Astrocyte (in vitro differentiated cells and primary cell): Measurements from ENCODE around the gene CCDC78. TPM values are rescaled to one million over a fixed set of nuclear protein-coding genes. Genes with fewer than 3 reads are reported as not detected.

ENCODE experiments used
- DNase-seq: peaks from one replicate; pipeline ENCODE4 v3.0.0-alpha.2; 2010; ENCODE audit warnings: low read depth
- FAIRE-seq: peaks from 2 replicates; lab custom pipeline; 2011; peaks lifted over from hg19 to GRCh38; lab: Jason Lieb, UNC
- H2AFZ ChIP-seq: 2 replicates; pipeline ENCODE4 v1.6.0; 2012; ENCODE audit warnings: low read depth, low read length, inconsistent platforms
- H3K27ac ChIP-seq: 2 replicates; pipeline ENCODE4 v1.5.1; 2011; ENCODE audit warnings: low read depth, low read length, inconsistent platforms
- H3K27me3 ChIP-seq: 2 replicates; pipeline ENCODE4 v1.6.0; 2011; ENCODE audit warnings: low read length, inconsistent platforms; ENCODE audit not compliant: insufficient read depth
- H3K36me3 ChIP-seq: 2 replicates; pipeline ENCODE4 v1.5.1; 2011; ENCODE audit warnings: low read length, inconsistent platforms; ENCODE audit not compliant: insufficient read depth
- H3K4me1 ChIP-seq: 2 replicates; pipeline ENCODE4 v1.5.1; 2011; ENCODE audit warnings: low read length, inconsistent platforms; ENCODE audit not compliant: insufficient read depth
- H3K4me2 ChIP-seq: 2 replicates; pipeline ENCODE4 v1.6.0; 2012; ENCODE audit warnings: low read length, inconsistent platforms
- H3K4me3 ChIP-seq: 2 replicates; pipeline ENCODE4 v1.5.1; 2011; ENCODE audit warnings: low read depth, mild to moderate bottlenecking, low read length, inconsistent platforms; ENCODE audit not compliant: insufficient read depth
- H3K79me2 ChIP-seq: 2 replicates; pipeline ENCODE4 v1.6.0; 2012; ENCODE audit warnings: mild to moderate bottlenecking, low read length, inconsistent platforms; ENCODE audit not compliant: insufficient read depth
- H3K9ac ChIP-seq: 2 replicates; pipeline ENCODE4 v1.6.0; 2012; ENCODE audit warnings: mild to moderate bottlenecking, low read length, inconsistent platforms
- H3K9me3 ChIP-seq: 2 replicates; pipeline ENCODE4 v1.5.1; 2012; ENCODE audit warnings: low read depth, mild to moderate bottlenecking, low read length, inconsistent platforms; ENCODE audit not compliant: insufficient read depth
- H4K20me1 ChIP-seq: 2 replicates; pipeline ENCODE4 v1.6.0; 2012; ENCODE audit warnings: low read length, inconsistent platforms; ENCODE audit not compliant: insufficient read depth
- H3K27ac Mint-ChIP-seq: one replicate; pipeline ENCODE4 v1.8.0; 2021; ENCODE audit warnings: mild to moderate bottlenecking, mixed read lengths; ENCODE audit not compliant: unreplicated experiment
- H3K27me3 Mint-ChIP-seq: one replicate; pipeline ENCODE4 v1.8.0; 2021; ENCODE audit warnings: low read depth, mixed read lengths; ENCODE audit not compliant: unreplicated experiment
- H3K36me3 Mint-ChIP-seq: one replicate; pipeline ENCODE4 v1.8.0; 2021; ENCODE audit warnings: low read depth, mixed read lengths; ENCODE audit not compliant: unreplicated experiment
- H3K4me1 Mint-ChIP-seq: one replicate; pipeline ENCODE4 v1.8.0; 2021; ENCODE audit warnings: low read depth, mixed read lengths; ENCODE audit not compliant: unreplicated experiment
- H3K4me3 Mint-ChIP-seq: one replicate; pipeline ENCODE4 v1.8.0; 2021; ENCODE audit warnings: mild to moderate bottlenecking, moderate library complexity, mixed read lengths; ENCODE audit not compliant: unreplicated experiment
- H3K9me3 Mint-ChIP-seq: one replicate; pipeline ENCODE4 v1.8.0; 2021; ENCODE audit warnings: mild to moderate bottlenecking, mixed read lengths; ENCODE audit not compliant: unreplicated experiment
- EZH2 ChIP-seq: IDR thresholded peaks from 2 replicates; pipeline ENCODE4 v1.6.1; 2012; ENCODE audit warnings: mild to moderate bottlenecking, low read length, inconsistent platforms; ENCODE audit not compliant: insufficient read depth
- total RNA-seq: library from RNA; stranded (reverse); gene quantifications from 2 replicates; pipeline ENCODE4 v1.2.1, GENCODE V29; 2021
- TF ChIP-seq, protein P1 (sequence below): IDR thresholded peaks from 2 replicates; pipeline ENCODE4 v1.5.1; 2011; ENCODE audit warnings: low read depth, mild to moderate bottlenecking, inconsistent platforms, low read length, moderate library complexity; ENCODE audit not compliant: insufficient read depth

The CCDC78 gene
- total RNA-seq, 1 donor from 2014 or later, result 4.7 TPM

DNA sequence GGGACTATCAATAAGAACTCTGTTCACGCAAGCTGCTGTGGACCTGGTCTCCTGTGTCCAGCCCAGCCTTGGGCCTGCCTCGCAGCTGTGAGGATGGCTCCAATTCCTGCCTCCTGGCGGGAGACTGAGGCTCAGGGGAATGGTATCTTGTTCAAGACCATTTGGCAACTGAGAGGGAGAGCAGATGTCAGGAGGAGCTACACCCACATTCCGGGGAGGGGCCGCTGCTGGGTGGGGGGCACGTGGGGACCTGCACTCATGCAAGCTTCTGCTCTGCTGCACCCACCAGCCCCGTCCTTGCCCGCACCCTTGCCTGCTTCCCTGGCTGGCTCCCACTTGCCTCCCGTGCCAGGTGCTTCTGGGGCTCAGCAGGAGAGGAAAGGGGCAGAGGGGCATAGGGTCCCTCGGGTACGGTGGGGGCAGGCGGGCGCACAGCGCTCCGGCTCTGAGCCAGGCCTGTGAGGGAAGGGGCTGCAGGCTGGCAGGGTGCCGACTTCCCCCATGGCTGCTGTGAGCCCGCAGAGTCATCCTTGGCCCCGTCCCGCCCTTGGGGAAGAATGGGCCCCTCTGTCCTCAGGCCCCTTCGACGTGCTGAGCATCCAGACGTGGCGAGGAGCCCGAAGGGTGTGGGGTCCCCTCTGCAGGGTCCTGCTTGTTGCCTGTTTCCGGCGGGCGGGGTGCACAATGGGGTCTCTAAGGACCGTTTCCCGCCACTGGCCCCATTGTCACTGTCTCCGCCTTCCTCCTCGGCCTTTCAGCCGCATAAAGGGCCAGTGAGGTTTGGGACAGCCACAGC, 8.6 kb downstream of the CCDC78 start:
- DNase-seq, result no peak
- H3K4me1 ChIP-seq, result peaks cover 38% of the 10 kb centered on the region
- H3K79me2 ChIP-seq, result peaks cover 7% of the 10 kb centered on the region
- H3K4me3 ChIP-seq, result no peak overlapping the region
- no peaks in the 10 kb centered on the region for H3K9me3 ChIP-seq
- peaks cover 43% of the 10 kb centered on the region for H4K20me1 ChIP-seq
- H3K4me2 ChIP-seq, result no peak overlapping the region
- FAIRE-seq, result no peak
- H3K4me3 Mint-ChIP-seq, result no peak overlapping the region
- no peak overlapping the region for H2AFZ ChIP-seq
- TF ChIP-seq, protein P1, sequence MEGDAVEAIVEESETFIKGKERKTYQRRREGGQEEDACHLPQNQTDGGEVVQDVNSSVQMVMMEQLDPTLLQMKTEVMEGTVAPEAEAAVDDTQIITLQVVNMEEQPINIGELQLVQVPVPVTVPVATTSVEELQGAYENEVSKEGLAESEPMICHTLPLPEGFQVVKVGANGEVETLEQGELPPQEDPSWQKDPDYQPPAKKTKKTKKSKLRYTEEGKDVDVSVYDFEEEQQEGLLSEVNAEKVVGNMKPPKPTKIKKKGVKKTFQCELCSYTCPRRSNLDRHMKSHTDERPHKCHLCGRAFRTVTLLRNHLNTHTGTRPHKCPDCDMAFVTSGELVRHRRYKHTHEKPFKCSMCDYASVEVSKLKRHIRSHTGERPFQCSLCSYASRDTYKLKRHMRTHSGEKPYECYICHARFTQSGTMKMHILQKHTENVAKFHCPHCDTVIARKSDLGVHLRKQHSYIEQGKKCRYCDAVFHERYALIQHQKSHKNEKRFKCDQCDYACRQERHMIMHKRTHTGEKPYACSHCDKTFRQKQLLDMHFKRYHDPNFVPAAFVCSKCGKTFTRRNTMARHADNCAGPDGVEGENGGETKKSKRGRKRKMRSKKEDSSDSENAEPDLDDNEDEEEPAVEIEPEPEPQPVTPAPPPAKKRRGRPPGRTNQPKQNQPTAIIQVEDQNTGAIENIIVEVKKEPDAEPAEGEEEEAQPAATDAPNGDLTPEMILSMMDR, result no peak
- TF ChIP-seq EZH2, result no peak
- no peak overlapping the region for H3K9ac ChIP-seq
- H3K36me3 Mint-ChIP-seq, result no peaks in the 10 kb centered on the region
- H3K27me3 ChIP-seq, result no peaks in the 10 kb centered on the region
- H3K9me3 Mint-ChIP-seq, result no peaks in the 10 kb centered on the region
- no peaks in the 10 kb centered on the region for H3K36me3 ChIP-seq
- H3K4me1 Mint-ChIP-seq, result peaks cover 3% of the 10 kb centered on the region
- H3K27ac Mint-ChIP-seq, result no peak overlapping the region
- no peaks in the 10 kb centered on the region for H3K27me3 Mint-ChIP-seq
- no peak overlapping the region for H3K27ac ChIP-seq

DNA sequence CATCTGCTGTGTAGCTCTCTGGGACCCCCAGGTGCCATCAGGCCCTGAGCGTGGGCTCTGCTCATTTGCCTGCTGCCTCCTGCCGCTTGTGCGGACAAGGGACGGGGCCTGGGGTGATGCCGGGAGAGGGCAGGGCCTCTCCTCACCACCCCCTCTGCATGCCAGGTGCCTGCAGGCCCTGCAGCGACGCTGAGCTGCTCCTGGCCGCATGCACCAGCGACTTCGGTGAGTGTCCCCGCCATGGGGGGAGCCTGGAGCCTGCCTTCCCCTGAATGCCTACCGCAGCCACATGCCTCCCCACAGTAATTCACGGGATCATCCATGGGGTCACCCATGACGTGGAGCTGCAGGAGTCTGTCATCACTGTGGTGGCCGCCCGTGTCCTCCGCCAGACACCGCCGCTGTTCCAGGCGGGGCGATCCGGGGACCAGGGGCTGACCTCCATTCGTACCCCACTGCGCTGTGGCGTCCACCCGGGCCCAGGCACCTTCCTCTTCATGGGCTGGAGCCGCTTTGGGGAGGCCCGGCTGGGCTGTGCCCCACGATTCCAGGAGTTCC, 9.4 kb downstream of the CCDC78 start:
- Mint-ChIP-seq H3K27ac (no peak overlapping the region), H3K36me3 (no peaks in the 10 kb centered on the region), H3K4me1 (peaks cover 5% of the 10 kb centered on the region), H3K9me3 (no peaks in the 10 kb centered on the region), H3K27me3 (no peaks in the 10 kb centered on the region), H3K4me3 (peak overlapping the region; percentile 80)
- peaks cover 41% of the 10 kb centered on the region for H4K20me1 ChIP-seq
- FAIRE-seq (no peak), DNase-seq (no peak)
- peak overlapping the region; percentile 90 for H3K4me2 ChIP-seq
- no peak overlapping the region for H3K9ac ChIP-seq
- H3K27ac ChIP-seq, result no peak overlapping the region
- no peaks in the 10 kb centered on the region for H3K9me3 ChIP-seq
- no peaks in the 10 kb centered on the region for H3K36me3 ChIP-seq
- H3K79me2 ChIP-seq, result peaks cover 7% of the 10 kb centered on the region
- H3K27me3 ChIP-seq, result no peaks in the 10 kb centered on the region
- no peak for TF ChIP-seq EZH2
- TF ChIP-seq, protein P1, result no peak
- peaks cover 35% of the 10 kb centered on the region for H3K4me1 ChIP-seq
- no peak overlapping the region for H3K4me3 ChIP-seq
- no peak overlapping the region for H2AFZ ChIP-seq

GRCh38 chr16:716200-716568, 10.1 kb downstream of the CCDC78 start:
- TF ChIP-seq, protein P1, result no peak
- no peak for TF ChIP-seq EZH2
- no peaks in the 10 kb centered on the region for H3K9me3 Mint-ChIP-seq
- peaks cover 7% of the 10 kb centered on the region for H3K79me2 ChIP-seq
- H3K4me1 ChIP-seq, result peaks cover 29% of the 10 kb centered on the region
- H3K4me2 ChIP-seq, result peak overlapping the region; percentile 90
- H3K4me3 Mint-ChIP-seq, result peak overlapping the region; percentile 80
- H3K4me1 Mint-ChIP-seq, result peaks cover 6% of the 10 kb centered on the region
- peak overlapping the region; percentile 52 for H3K9ac ChIP-seq
- H3K27me3 Mint-ChIP-seq, result no peaks in the 10 kb centered on the region
- no peaks in the 10 kb centered on the region for H3K27me3 ChIP-seq
- DNase-seq (peak; percentile 29), FAIRE-seq (no peak)
- peak overlapping the region; percentile 54 for H3K4me3 ChIP-seq
- no peak overlapping the region for H3K27ac ChIP-seq
- peak overlapping the region; percentile 60 for H2AFZ ChIP-seq
- H4K20me1 ChIP-seq, result peaks cover 37% of the 10 kb centered on the region
- no peak overlapping the region for H3K27ac Mint-ChIP-seq
- no peaks in the 10 kb centered on the region for H3K36me3 ChIP-seq
- H3K36me3 Mint-ChIP-seq, result no peaks in the 10 kb centered on the region
- H3K9me3 ChIP-seq, result no peaks in the 10 kb centered on the region
